HG03432 (cell line): ENCODE measurements around the gene ZSCAN5A.
"Not testable (repeated sequence)": the region's sequence is repeated elsewhere in the genome, so short reads cannot be mapped to it uniquely, and the experiment has no call there.

ENCODE experiments used
- ATAC-seq: cut with Tn5 transposase; IDR thresholded peaks from one replicate; pipeline ENCODE4 v1.9.1; 2021; ENCODE audit warnings: mild to moderate bottlenecking, moderate library complexity; ENCODE audit not compliant: unreplicated experiment

ZSCAN5A gene

GRCh38 chr19:56315077-56315828 is 614 bp upstream of the ZSCAN5A start:
- peak; percentile 84 for ATAC-seq

DNA sequence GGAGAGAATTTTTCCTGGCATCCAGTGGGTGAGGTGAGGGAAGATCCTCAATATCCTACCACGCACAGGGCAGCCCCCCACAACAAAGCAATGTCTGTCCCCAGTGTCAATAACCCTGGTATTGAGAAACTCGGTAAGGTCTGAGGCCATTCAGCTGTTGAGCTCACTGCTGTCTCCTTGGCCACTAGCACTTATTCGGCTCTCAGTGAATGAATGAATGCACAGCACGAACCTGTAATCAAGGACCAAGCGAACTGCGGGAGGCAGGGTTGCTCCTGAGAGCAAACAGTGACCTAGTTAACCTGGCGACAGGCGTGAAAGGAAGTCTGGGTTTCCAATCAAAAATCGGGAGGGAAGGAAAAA is 640 bp downstream of the ZSCAN5A start:
- ATAC-seq: peak; percentile 1

- no peak for ATAC-seq
Observed at GRCh38 chr19:56312787-56313657, 1.6 kb downstream of the ZSCAN5A start.

GRCh38 chr19:56312342-56312741 is 2.3 kb downstream of the ZSCAN5A start:
- ATAC-seq: no peak

DNA sequence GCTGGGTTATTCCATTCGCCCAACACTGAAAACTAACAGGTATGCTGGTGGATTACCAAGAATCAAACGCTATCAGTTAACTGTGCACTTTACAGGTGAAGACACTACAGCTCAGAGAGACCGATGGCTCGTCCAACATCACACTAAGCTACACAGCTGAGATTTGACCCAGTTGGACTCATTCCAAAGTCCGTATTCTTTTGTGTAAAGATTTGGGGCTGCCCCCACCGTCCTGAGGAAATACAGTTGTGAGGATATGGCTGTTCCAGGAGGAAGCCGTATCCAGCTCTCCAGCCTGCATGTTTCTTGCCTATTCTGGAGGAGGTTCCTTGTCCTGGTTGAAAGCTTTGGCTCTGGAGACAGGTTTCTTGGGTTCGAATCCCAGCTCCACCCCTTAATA is 4.2 kb downstream of the ZSCAN5A start:
- ATAC-seq: no peak

DNA sequence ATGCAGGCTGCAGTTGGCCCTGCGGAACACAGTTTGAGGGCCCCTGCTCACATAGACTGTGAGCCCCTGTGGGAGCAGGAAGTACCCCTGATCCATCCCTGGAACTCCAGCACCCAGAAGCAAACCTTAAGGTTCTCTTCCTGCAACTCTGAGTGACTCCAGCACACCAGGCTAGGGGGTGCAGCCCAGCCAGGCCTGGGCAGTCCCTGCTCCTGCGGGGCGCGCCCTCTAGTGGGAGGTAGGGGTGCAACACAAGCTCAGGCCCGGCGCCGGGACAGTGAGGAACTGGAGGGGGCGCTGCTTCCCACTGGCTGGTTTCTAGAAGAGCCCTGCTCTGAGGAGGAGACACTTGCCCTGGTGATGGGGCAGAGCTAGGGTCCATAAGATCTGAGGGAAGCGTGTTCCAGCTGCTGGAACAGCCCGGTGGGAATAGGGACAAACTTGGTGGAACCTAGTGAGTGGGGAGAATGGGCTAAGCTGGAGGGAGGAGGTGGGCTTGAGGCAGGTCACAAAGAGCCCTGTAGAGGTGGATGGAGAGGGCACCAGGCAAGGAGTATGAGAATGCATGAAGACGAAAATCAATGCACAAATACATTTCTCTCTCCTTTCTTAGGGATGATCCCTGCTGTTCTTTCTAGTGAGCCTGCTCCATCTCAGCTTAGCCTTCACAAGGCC is 5.0 kb downstream of the ZSCAN5A start:
- peak; percentile 42 for ATAC-seq

GRCh38 chr19:56308792-56309191 is 5.8 kb downstream of the ZSCAN5A start:
- ATAC-seq: no peak

DNA sequence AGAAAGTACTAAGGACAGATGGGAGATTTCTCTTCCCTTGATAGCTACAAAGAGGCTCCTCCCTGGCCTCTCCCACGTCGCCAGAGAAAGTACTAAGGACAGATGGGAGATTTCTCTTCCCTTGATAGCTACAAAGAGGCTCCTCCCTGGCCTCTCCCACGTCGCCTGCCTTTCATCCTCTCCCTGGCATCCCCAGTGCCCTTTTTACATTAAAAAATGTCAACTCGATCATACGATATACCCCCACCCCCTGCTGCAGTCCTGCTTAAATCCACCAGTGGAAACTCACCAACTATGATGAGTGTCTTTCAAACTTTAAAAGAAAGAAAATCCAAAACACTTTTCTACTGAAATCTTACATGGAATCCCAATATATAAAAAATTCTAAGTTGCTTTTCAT is 7.6 kb downstream of the ZSCAN5A start:
- not testable (repeated sequence) for ATAC-seq

DNA sequence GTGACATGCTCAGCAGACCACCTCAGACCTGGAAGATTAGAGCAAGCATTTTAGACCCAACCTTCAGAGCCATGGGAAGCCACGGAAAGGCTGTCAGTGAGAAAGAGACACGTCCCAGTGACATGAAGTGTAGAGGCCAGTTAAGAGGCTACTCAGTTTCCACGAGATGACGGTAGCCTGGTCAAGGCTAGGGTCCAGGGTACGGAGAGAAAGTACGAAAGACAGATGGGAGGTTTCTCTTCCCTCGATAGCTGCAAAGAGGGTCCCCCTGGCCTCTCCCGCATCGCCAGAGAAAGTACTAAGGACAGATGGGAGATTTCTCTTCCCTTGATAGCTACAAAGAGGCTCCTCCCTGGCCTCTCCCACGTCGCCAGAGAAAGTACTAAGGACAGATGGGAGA is 8.6 kb downstream of the ZSCAN5A start:
- ATAC-seq: no peak

GRCh38 chr19:56304243-56304642 is 10.4 kb downstream of the ZSCAN5A start:
- no peak for ATAC-seq

- no peak for ATAC-seq
Observed at GRCh38 chr19:56301886-56302620, 12.6 kb downstream of the ZSCAN5A start.

GRCh38 chr19:56301155-56301554 is 13.5 kb downstream of the ZSCAN5A start:
- no peak for ATAC-seq

GRCh38 chr19:56299688-56300087 is 15.0 kb downstream of the ZSCAN5A start:
- no peak for ATAC-seq

DNA sequence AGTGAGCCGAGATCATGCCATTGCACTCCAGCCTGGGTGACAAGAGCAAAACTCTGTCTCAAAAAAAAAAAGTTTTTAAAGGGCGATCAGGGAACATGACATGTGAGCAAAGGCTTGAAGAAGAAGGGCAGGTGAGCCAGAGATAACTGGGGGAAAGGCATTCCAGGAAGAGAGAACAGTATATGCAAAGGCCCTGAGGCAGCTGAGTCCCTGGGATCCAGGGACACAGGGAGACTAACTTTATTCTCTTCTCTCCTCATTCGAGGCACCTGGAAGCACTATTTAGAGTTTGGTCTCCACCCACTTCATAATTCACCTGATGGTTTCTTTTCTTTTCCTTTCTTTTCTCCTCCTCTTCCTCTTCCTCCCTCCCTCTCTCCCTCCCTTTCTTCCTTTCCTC is 17.6 kb downstream of the ZSCAN5A start:
- no peak for ATAC-seq

DNA sequence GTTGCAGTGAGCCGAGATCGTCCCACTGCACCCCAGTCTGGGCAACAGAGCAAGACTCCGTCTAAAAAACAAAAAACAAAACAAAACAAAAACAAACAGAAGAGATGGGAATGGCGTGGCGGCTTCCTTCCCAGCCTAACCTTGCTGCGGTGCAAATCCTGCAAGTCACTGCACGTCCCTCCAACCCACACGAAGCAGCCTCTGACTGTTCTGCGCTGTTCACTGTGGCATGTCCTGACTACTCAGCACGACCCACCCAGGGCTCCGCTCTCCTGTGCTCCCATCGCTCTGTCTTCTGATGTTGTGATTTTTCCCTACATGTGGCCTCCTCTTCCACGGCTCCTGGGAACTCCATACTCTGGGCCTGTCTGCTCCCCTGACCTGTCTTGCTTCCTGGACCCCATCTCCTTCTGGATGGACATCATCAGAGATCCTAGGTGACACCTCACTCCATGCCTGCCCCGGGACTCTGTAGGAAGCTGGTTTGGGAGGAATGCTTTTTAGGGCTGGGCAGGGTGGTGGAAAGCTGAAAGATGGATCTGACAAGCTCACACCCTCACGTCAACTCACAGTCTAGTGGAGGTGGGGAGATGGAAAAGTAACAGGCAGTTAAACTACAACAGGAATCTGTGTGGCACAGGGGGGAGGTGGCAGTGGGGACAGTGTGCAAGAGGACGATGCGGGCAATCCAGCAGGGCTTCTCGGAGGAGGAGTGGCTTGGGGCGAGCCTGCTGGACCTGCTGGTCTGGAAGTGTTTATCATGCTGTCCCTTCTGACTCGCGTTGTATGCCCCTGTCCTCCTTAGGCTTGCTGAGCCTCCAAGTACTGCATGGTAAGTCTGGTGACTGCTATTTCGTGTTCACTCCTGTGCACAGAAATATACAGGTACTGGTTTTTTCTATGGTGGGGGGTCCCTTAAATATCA is 18.8 kb downstream of the ZSCAN5A start:
- no peak for ATAC-seq

DNA sequence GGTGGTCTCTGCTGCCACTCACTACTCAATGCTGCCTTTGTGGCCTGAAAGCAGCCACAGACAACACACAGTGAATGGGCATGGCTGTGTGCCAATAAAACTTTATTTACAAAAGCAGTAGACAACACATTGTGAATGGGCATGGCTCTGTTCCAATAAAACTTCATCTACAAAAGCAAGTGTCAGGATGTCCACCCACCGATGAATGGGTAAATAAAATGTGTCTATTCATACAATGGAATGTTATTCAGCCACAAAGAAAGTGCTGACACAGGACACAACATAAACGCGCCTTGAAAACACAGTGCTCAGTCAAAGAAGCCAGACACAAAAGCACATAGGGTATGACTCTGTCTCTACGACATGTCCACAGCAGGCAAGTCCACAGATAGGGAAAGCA is 20.1 kb downstream of the ZSCAN5A start:
- ATAC-seq: no peak

DNA sequence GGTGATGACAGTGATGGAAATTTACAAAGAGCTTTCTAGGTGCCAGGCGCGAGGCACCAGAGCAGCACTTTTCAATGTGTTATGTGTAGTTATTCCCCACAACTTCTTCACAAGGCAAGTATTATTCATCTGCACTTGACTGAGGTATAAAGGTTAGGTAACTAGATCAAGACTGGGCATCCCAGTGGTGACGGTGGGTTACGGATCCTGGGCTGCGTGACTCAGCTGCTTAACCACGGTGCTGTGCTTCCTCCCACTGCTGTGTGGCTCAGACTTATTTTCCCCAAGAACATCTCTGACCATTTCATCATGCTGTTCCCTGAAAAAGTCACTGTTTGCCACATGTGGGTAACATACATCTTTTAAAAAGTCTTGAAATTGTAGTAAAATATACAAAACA is 22.8 kb downstream of the ZSCAN5A start:
- no peak for ATAC-seq

DNA sequence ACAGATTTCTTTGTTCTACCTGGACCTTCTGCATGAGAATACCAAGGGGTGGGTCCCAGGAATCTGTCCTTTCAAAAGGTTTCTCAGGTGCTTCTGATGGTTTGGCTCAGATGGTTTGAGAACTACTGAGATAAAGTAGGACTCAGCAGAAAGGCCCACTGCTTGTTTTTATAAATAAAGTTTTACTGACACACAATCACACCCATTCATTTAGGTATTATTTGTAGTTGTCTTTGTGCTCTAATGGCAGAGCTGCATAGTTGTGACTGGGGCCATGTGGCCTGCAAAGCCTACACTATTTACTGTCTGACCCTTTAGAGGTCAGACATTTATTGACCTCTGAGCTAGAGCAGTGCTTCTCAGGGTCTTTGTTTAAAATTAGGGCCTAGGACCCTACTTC is 24.5 kb downstream of the ZSCAN5A start:
- ATAC-seq: no peak

DNA sequence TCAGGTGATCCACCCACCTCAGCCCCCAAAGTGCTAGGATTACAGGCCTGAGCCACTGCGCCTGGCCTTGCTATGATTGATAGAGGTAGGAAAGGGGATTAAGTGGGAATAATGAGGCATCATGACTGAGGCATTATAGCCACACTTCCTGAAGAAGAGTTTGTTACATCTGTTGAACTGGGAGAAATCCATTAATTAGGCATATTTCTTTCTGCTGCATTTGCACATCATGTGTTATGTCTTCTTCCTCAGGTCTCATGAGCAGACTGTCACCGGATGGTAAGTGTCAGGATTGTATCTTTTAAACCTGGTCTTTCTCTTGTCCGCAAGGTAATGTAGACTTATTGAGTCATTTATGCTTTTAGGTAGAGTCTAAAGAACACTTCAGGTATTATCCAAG is 29.9 kb downstream of the ZSCAN5A start:
- no peak for ATAC-seq

- no peak for ATAC-seq
Observed at GRCh38 chr19:56282809-56283208, 31.8 kb downstream of the ZSCAN5A start.
